HCEC 1CT (cell line): ENCODE results near the gene AQP12B.
"Not testable (repeated sequence)": the region's sequence is repeated elsewhere in the genome, so short reads cannot be mapped to it uniquely, and the experiment has no call there.

Source experiments
- DNase-seq: peaks from one replicate; pipeline ENCODE4 v3.0.0-alpha.2; 2017

The AQP12B gene

GRCh38 chr2:240682431-240683224 lies at the start of gene AQP12B:
Gene AQP12B, minus strand, starts transcription at chr2:240682885. Its CDS starts 48 bp downstream, at chr2:240682837.
- not testable (repeated sequence) for DNase-seq

GRCh38 chr2:240732184-240732583 lies 49.5 kb upstream of the AQP12B start:
- DNase-seq: no peak

DNA sequence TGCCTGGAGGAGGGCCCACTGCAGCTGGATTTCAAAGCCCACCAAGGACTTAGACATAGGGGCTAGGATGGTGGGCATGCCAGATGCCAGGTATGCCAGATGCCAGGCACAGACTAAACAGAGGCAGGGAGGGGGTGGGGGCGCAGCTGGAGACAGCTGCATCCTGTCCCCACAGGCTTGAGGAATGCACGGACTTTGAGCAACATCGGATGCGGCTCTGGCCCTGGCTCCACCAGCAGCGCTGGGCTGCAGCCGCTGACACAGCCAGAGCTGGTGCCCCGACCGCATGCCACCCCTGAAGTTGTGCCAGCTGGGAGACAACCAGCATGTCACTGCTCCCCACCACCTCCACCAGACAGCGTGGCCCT lies 48.5 kb upstream of the AQP12B start:
- DNase-seq: no peak

GRCh38 chr2:240730501-240731177 lies 48.0 kb upstream of the AQP12B start:
- no peak for DNase-seq

- no peak for DNase-seq
These were observed 46.1 kb upstream of the AQP12B start for GRCh38 chr2:240728827-240729226.

- no peak for DNase-seq
These were observed 45.7 kb upstream of the AQP12B start for GRCh38 chr2:240728361-240728760.

DNA sequence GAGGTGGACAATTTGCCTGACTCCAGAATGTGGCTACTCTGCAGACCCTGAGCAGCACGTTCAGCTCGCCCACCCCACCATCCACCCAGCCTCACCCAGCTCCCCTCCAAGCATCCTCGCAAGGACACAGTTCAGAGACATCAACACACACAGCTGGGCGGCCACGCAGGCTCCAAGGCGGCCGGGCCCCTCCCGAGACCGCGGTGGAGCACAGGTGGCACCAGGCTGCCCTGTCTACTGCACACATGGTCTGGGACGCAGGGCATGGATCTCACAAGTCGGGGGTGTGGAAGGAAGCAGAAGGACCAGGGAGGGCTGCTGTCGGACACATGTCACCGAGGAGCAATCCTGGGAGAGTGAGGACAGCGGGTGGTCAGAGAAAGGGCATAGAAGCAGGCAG lies 45.2 kb upstream of the AQP12B start:
- DNase-seq: no peak

DNA sequence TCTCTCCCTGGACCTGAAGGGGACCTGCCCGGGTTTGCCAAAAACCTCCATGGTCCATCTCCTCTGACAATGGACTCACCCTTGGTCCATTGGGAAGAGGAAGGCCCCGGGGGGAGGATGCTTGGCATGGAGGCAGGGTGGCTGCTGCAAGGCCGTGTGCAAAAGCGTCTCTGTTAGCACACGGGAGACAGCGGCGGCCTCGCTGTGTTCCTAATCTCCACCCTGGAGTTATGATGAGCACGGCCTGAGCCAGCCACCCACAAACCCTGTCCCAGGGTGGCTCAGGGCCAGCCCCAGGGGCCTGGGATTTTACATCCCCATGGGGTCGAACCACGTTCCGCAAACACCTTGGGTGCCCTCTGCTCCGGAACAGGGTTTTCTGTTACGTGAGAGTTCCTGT lies 44.8 kb upstream of the AQP12B start:
- no peak for DNase-seq

- DNase-seq: no peak
These were observed 44.2 kb upstream of the AQP12B start for GRCh38 chr2:240726876-240727275.

GRCh38 chr2:240725671-240726070 lies 43.0 kb upstream of the AQP12B start:
- DNase-seq: no peak

DNA sequence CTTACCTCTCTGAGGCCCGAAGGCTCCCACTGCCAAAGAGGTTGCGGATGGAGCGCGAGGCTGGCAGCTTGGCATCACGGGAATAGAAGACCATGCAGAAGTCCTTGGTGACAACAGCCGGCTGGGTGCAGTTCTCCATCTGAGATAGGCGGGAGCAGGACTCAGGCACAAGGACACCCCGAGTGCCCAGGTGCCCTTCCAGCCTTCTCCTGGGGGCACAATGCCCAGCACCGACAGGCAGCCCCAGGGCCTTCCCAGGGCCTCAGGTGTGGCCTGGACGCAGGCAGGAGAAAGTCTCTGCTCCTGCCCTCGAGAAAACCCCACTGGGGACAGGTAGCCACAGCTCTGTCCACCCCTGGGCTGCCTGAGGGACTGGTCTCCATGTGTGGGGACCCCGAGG lies 42.6 kb upstream of the AQP12B start:
- DNase-seq: no peak

- DNase-seq: no peak
These were observed 41.7 kb upstream of the AQP12B start for GRCh38 chr2:240724431-240724830.

GRCh38 chr2:240723851-240724250 lies 41.2 kb upstream of the AQP12B start:
- DNase-seq: no peak

GRCh38 chr2:240722796-240723735 lies 40.4 kb upstream of the AQP12B start:
- no peak for DNase-seq

DNA sequence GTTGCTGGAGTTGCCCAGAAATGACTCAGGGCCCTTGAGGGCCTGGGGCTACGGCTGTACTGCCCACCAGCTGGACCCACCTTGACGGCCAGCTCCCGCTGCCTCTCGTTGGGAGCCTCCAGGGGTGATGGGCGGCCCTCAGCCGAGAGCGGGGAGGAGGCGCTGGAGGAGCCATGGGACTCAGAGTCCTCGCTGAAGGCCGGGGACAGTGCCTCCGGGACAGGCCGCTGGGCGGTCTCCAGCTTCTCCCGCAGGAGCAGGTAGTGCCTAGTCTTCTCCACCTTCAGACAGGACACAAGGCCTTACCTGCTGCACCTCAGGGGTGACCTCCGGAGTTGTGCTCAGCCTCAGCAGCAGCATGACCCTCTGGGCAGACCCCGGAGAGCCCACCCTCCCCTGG lies 39.7 kb upstream of the AQP12B start:
- no peak for DNase-seq

GRCh38 chr2:240721596-240722180 lies 39.0 kb upstream of the AQP12B start:
- no peak for DNase-seq

DNA sequence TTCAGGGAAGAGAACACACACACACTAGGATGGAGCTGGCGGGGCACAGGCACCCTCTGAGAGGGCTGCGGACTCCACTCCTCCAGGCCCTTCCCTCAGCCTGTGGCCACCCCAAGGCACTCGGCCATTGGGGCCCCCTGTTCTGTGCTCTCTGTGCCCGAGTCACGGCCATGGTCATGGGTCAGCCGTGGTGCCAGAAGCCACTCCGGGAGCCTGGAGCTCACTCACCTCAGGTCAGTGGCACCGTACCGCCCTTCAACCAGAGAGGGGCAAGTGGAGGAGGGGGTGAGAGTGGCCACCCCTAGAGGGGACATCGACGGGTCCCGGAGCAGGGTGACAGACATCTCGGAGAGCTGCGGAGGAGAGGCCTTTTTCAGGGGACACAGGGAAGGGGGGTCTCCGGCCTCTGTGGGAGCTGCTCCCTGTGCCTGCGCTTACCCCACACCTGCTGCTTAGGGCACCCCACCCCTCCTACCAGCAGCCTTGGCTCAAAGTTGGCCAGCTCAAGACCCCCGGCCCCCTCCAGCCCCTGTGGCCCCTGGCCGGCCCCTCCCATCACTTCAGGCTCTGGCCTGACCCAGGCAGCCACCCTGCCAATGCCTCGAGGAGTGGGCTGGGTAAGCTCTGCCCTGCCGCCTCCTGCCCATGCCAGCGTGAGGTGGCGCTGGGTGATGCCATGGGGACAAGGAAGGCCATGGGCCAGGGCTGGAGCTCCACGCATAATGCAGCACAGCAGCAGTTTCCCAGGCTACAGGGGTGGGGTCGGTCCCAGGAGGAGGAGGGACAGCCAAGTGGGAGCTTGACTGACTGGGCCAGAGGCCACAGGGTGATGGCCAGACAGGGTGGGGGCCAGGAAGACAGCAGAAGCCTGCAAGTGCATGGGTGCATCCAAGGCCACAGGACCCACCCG lies 38.3 kb upstream of the AQP12B start:
- DNase-seq: no peak

GRCh38 chr2:240719676-240720545 lies 37.2 kb upstream of the AQP12B start:
- DNase-seq: no peak

DNA sequence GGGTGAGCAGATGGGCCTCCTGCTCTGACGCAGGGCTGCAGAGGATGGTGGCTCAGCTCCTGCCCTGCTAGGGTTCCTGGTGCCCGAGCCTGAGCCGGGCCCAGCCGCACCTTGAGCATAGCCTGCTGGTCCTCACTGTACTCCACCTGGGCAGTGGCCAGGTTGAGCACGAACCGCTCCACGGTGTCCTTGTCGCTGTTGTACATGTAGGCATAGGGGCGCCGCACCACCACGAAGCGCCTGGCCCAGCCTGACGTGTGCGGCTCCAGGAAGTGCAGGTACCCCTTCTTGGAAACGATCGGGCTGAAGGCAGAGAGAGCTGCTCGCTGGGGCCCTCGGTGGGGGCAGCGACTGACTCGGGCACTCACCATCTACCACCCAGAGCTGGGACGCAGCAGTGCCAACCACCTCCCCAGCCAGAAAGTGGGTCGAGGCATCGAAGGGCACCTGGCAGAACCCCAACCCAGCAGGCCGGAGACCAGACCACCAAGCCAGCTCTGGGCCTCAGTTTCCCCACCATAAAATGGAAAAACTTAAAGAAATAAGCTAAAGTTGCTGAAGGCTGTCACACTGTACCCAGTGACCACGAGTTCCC lies 36.3 kb upstream of the AQP12B start:
- no peak for DNase-seq
